ENCODE data around the gene PARP15. TPM values are rescaled to one million over a fixed set of nuclear protein-coding genes. Genes with fewer than 3 reads are reported as not detected.
"Not testable (repeated sequence)": the region's sequence is repeated elsewhere in the genome, so short reads cannot be mapped to it uniquely, and the experiment has no call there.

The PARP15 gene
- total RNA-seq, 8 experiments from 2014 or later = 0.04 to 2.2 (median 0.28) TPM; not detected in 1

DNA sequence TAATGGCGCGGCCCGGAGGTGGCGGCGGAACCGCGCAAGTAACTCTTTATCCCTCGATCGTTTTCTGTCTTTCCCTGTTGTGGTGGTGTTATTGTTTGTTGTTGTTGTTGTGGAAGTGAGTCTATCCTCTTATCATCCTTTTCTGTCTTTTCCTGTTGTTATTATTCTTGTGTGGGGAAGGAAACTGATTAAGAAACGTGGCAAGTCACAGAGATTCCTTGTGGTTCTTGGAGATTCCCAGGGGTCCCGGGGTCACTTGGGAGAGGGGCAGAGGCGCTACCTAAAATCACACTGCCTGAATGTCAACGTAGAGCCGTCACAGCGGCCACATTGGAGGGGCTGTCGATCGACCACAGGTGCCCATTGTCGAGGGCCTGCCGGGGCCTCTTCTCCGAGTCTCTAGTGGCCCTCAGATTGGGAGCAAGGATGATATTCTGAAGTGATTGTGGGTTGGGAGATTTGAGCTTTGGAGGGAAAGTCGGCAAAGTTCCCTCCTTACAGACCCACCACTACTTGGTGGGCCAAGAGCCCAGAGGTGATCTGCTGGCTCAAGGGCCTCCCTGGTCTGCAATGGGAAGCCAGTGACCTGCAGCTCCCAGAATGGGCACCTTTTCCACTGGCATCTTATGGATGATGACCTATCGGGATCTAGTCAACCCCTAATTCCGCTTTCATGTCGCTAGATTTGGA lies 104.0 kb downstream of the PARP15 start:
- Histone ChIP-seq H3K4me1 (replicated peaks in 1 of 2) (peaks cover 0 to 5% of the 10 kb centered on the region in 2 donors), H3K4me3 (peak overlapping the region; percentile 21 to 45 (median 38)), H3K27ac (no peak overlapping the region)
- in situ Hi-C loops (cut with MboI; ENCODE audit: low pct_unique_long_range_greater_than_20kb in 2 of 9, low sequenced_read_pairs in 9 of 9, unreplicated experiment in 9 of 9) = loop anchor here in 2 of 9 experiments (25.0 kb wide), 1 partner anchor 244 kb away; no protein-coding TSS in a partner anchor
- WGBS, 10 experiments = 7 to 100% (median 72%) methylated on average over 1 to 11 of the region's 24 CpGs
- no peak for ATAC-seq (replicated peaks in 6 of 8)

DNA sequence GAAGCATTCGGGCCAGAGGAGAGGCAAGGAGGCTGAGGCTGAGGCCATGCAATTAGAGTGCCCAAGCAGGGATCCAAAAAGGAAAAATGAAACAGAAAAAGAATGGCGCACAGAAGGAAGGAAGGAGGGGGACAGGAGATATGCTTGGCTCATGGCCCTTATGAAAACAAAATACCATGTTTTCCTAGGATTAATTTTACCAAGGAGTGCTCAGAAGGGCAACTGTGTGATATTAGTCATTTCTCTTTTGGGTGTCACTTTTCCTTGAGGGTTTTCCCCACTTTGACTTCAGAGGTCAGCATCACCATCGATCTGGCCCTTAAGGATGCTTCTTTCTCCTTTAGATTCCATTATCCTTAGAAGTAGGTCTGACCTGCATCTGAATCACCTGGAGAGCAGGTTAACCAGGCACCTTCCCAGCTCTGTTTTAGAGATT lies 104.5 kb downstream of the PARP15 start:
- Histone ChIP-seq H3K27ac (no peak overlapping the region), H3K4me3 (no peak overlapping the region)

DNA sequence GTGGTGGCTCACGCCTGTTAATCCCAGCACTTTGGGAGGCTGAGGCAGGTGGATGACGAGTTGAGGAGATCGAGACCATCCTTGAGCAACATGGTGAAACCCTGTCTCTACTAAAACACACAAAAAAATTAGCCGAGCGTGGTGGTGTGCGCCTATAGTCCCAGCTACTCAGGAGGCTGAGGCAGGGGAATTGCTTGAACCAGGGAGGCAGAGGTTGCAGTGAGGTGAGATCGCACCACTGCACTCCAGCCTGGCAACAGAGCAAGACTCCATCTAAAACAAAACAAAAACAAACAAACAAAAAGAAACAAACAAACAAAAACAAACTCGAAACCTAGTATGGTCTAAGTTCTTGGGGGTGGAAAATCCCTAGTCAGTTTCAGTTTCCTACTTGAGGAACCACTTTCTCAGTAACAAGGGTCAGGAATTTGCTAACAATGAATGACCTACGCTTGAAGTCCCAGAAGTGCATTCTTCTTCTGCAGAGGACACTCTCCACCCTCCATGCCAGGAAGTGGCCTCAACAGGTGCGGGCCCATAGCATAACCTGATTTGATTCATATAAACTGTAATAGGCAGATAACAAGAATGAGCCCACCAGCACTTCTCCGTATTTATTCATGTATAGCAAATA lies 105.4 kb downstream of the PARP15 start:
- H3K4me1 ChIP-seq (replicated peaks in 1 of 2); H3K27ac ChIP-seq; ATAC-seq (replicated peaks in 6 of 8); H3K4me3 ChIP-seq: not testable (repeated sequence)
- 89 to 100% (median 98%) methylated on average over 1 to 9 of the region's 11 CpGs for WGBS, 10 experiments
- in situ Hi-C loops (cut with MboI; ENCODE audit: low pct_unique_long_range_greater_than_20kb in 2 of 9, low sequenced_read_pairs in 9 of 9, unreplicated experiment in 9 of 9) = loop anchor here in 2 of 9 experiments (25.0 kb wide), 1 partner anchor 246 kb away; no protein-coding TSS in a partner anchor

More for the DNA sequence above, 104.5 kb downstream of the PARP15 start:
- in situ Hi-C loops (cut with MboI; ENCODE audit: low pct_unique_long_range_greater_than_20kb in 2 of 9, low sequenced_read_pairs in 9 of 9, unreplicated experiment in 9 of 9) = loop anchor here in 2 of 9 experiments (25.0 kb wide), 1 partner anchor 245 kb away; no protein-coding TSS in a partner anchor
- no peak for ATAC-seq (replicated peaks in 6 of 8)
- WGBS, 10 experiments = 80 to 100% (median 100%) methylated on average over 1 to 3 of the region's 3 CpGs; no CpG with 5 or more reads in 2 of the 10 experiments
- peaks cover 0 to 5% of the 10 kb centered on the region in 2 donors for H3K4me1 ChIP-seq (replicated peaks in 1 of 2)

DNA sequence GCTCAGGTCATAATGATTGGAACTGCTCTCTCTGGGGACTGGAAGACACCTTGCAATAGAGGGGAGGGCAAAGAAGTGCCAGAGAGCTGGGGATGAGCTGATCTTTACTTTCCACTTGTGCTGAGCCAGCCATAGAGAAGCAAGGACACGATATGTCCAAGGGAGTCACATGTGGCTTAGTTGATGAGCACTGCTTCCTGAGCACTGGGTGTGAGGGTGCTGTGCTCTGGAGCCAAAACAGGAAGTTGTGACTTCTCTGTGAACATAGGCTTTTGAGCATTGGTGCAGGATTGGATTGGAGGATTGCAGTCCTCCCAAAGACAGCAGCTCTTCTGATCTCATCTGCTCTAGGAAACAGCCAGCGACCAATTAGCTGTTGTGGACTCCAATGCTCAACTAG lies 109.8 kb downstream of the PARP15 start:
- in situ Hi-C loops (cut with MboI; ENCODE audit: low pct_unique_long_range_greater_than_20kb in 2 of 9, low sequenced_read_pairs in 9 of 9, unreplicated experiment in 9 of 9) = loop anchor here in 2 of 9 experiments (25.0 kb wide), 1 partner anchor 250 kb away; no protein-coding TSS in a partner anchor
- H3K27ac ChIP-seq = no peak overlapping the region
- no peak for ATAC-seq (replicated peaks in 6 of 8)
- no peaks in the 10 kb centered on the region for H3K4me1 ChIP-seq (replicated peaks in 1 of 2)
- no peak overlapping the region for H3K4me3 ChIP-seq
- WGBS, 10 experiments = 86 to 100% (median 100%) methylated on average over 1 to 2 of the region's 2 CpGs; no CpG with 5 or more reads in 4 of the 10 experiments

Other genes starting within 250 kb of the PARP15 start
- 10 to 100 TPM; 25.7 to 91.3 (median 51.9) TPM for gene MIX23, start 194.4 kb upstream of the PARP15 start, total RNA-seq
- gene FAM162A, start 193.5 kb upstream of the PARP15 start, total RNA-seq = 10 to 100 TPM; 12.2 to 51.7 (median 44.2) TPM
- 1 to 10 TPM; 5.2 to 9.2 (median 6.8) TPM for gene WDR5B, start 161.6 kb upstream of the PARP15 start, total RNA-seq
- gene KPNA1, start 62.7 kb upstream of the PARP15 start, total RNA-seq = 10 to 100 TPM; 24.1 to 48.9 (median 36.2) TPM
- gene PARP9, start 13.3 kb upstream of the PARP15 start, total RNA-seq = 100 to 1,000 TPM in 1 of 8 experiments, 10 to 100 TPM in 3, 1 to 10 TPM in 2, under 1 TPM in 2; 0.33 to 139 (median 9.8) TPM
- 10 to 100 TPM in 4 of 8 experiments, 1 to 10 TPM in 1, under 1 TPM in 3; 0.11 to 51.3 (median 7.2) TPM for gene DTX3L, start 13.3 kb upstream of the PARP15 start, total RNA-seq
- 10 to 100 TPM in 4 of 8 experiments, 1 to 10 TPM in 2, under 1 TPM in 2; 0.49 to 75.3 (median 18.3) TPM for gene PARP14, start 103.2 kb downstream of the PARP15 start, total RNA-seq
- gene HSPBAP1, start 216.2 kb downstream of the PARP15 start, total RNA-seq = 10 to 100 TPM in 3 of 8 experiments, 1 to 10 TPM in 5; 4.3 to 37.5 (median 7.2) TPM
- gene SLC49A4, start 217.4 kb downstream of the PARP15 start, total RNA-seq = 10 to 100 TPM in 4 of 8 experiments, 1 to 10 TPM in 4; 5.9 to 20.0 (median 10.3) TPM

Measured in motor neuron (in vitro differentiated cells).